SK-N-SH treated with all-trans-retinoic acid at 6 μM for 48 hours (cell line): ENCODE measurements around the gene EZR.
"Not testable (repeated sequence)": the region's sequence is repeated elsewhere in the genome, so short reads cannot be mapped to it uniquely, and the experiment has no call there.

Experiments
- ATAC-seq: fragments of 200-7000 bp; cut with Tn5 transposase; 3 replicates; pipeline ENCODE4 v1.9.1; 2020; ENCODE audit warnings: mild to moderate bottlenecking, moderate library complexity
- ARNTL ChIP-seq: fragments of 450-650 bp; formaldehyde crosslinking; IDR thresholded peaks from 2 replicates; pipeline ENCODE4 v1.5.0; 2020; ENCODE audit warnings: low read depth, mild to moderate bottlenecking, moderate library complexity, borderline replicate concordance
- BACH2 ChIP-seq: fragments of 250-450 bp; sonication (Bioruptor Pico); IDR thresholded peaks from 2 replicates; pipeline ENCODE4 v1.9.0; 2021; ENCODE audit warnings: mild to moderate bottlenecking, borderline replicate concordance
- CSDC2 ChIP-seq: fragments of 250-450 bp; sonication (Bioruptor Pico); IDR thresholded peaks from 2 replicates; pipeline ENCODE4 v1.5.0; 2020; ENCODE audit warnings: mild to moderate bottlenecking, moderate library complexity
- ESRRG ChIP-seq: fragments of 250-450 bp; sonication (Bioruptor Pico); IDR thresholded peaks from 2 replicates; pipeline ENCODE4 v1.6.1; 2021; ENCODE audit warnings: mild to moderate bottlenecking
- GLIS3 ChIP-seq: fragments of 250-450 bp; sonication (Bioruptor Pico); IDR thresholded peaks from 2 replicates; pipeline ENCODE4 v1.5.0; 2020; ENCODE audit warnings: mild to moderate bottlenecking, moderate library complexity
- ISL1 ChIP-seq: fragments of 250-450 bp; sonication (Bioruptor Pico); IDR thresholded peaks from 2 replicates; pipeline ENCODE4 v2.1.2; 2022; ENCODE audit warnings: mild to moderate bottlenecking, moderate library complexity
- OSR1 ChIP-seq: fragments of 250-450 bp; sonication (Bioruptor Pico); IDR thresholded peaks from 2 replicates; pipeline ENCODE4 v1.8.0; 2022; ENCODE audit warnings: moderate library complexity, mild to moderate bottlenecking, inconsistent platforms
- PPARA ChIP-seq: fragments of 250-450 bp; sonication (Bioruptor Pico); IDR thresholded peaks from 2 replicates; pipeline ENCODE4 v1.5.0; 2020; ENCODE audit warnings: mild to moderate bottlenecking, borderline replicate concordance
- RARB ChIP-seq: fragments of 250-450 bp; sonication (Bioruptor Pico); IDR thresholded peaks from 2 replicates; pipeline ENCODE4 v1.8.0; 2021; ENCODE audit warnings: mild to moderate bottlenecking, moderate library complexity
- SNAI2 ChIP-seq: fragments of 250-450 bp; sonication (Bioruptor Pico); IDR thresholded peaks from 2 replicates; pipeline ENCODE4 v1.5.0; 2020; ENCODE audit warnings: mild to moderate bottlenecking, moderate library complexity
- TCF4 ChIP-seq: fragments of 250-450 bp; sonication (Bioruptor Pico); IDR thresholded peaks from 2 replicates; pipeline ENCODE4 v1.8.0; 2021; ENCODE audit warnings: mild to moderate bottlenecking, moderate library complexity, borderline replicate concordance
- TOX ChIP-seq: fragments of 250-450 bp; sonication (Bioruptor Pico); IDR thresholded peaks from 2 replicates; pipeline ENCODE4 v1.8.0; 2021; ENCODE audit warnings: mild to moderate bottlenecking, moderate library complexity, borderline replicate concordance
- ZC3H10 ChIP-seq: fragments of 250-450 bp; sonication (Bioruptor Pico); IDR thresholded peaks from 2 replicates; pipeline ENCODE4 v1.5.1; 2021; ENCODE audit warnings: mild to moderate bottlenecking, moderate library complexity
- ZFP3 ChIP-seq: fragments of 250-450 bp; sonication (Bioruptor Pico); IDR thresholded peaks from 2 replicates; pipeline ENCODE4 v1.5.0; 2020; ENCODE audit warnings: mild to moderate bottlenecking, moderate library complexity
- ZFP30 ChIP-seq: fragments of 450-650 bp; formaldehyde crosslinking; IDR thresholded peaks from 2 replicates; pipeline ENCODE4 v1.5.0; 2022; ENCODE audit warnings: mild to moderate bottlenecking, moderate library complexity
- ZNF565 ChIP-seq: fragments of 450-650 bp; formaldehyde crosslinking; conservative IDR thresholded peaks from 2 replicates; pipeline ENCODE4 v1.5.0; 2020; ENCODE audit warnings: low read depth, mild to moderate bottlenecking, moderate library complexity
- ZNF70 ChIP-seq: fragments of 450-650 bp; formaldehyde crosslinking; IDR thresholded peaks from 2 replicates; pipeline ENCODE4 v1.5.0; 2020; ENCODE audit warnings: mild to moderate bottlenecking, moderate library complexity
- ZNF8 ChIP-seq: fragments of 450-650 bp; formaldehyde crosslinking; IDR thresholded peaks from 2 replicates; pipeline ENCODE4 v1.5.0; 2020; ENCODE audit warnings: mild to moderate bottlenecking, moderate library complexity
- TF ChIP-seq, protein P1 (sequence below): fragments of 250-450 bp; sonication (Bioruptor Pico); IDR thresholded peaks from 2 replicates; pipeline ENCODE4 v1.5.1; 2021; ENCODE audit warnings: mild to moderate bottlenecking, moderate library complexity
- TF ChIP-seq, protein P2 (sequence below): fragments of 250-450 bp; sonication (Bioruptor Pico); IDR thresholded peaks from 2 replicates; pipeline ENCODE4 v1.8.0; 2021; ENCODE audit warnings: low read depth, mild to moderate bottlenecking, moderate library complexity, borderline replicate concordance
- TF ChIP-seq, protein P3 (sequence below): fragments of 250-450 bp; sonication (Bioruptor Pico); IDR thresholded peaks from 2 replicates; pipeline ENCODE4 v1.5.0; 2020; ENCODE audit warnings: mild to moderate bottlenecking, moderate library complexity

Gene EZR

DNA sequence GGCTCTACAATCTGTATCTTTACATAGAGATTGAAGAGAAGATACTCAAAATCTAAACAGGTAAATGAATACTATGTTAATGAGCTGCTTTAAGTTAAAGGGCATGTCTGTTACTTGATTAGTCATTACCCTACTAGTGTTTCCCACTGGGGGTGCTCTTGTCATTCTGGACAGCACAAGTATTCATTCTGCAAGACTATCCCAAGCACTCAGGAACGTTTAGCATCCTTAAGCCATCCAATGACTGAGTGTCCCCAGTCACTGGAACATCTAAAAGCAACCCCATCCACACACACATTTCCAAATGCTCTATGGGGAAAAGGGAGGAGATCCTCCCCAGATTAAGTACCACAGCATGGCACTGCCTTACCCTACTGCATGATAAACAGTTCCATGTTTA is 25.7 kb downstream of the EZR start:
- TF ChIP-seq TOX (CRISPR knock-in tag) (no peak), GLIS3 (CRISPR knock-in tag) (no peak), ZNF70 (no peak), SNAI2 (CRISPR knock-in tag) (no peak), CSDC2 (no peak), PPARA (CRISPR knock-in tag) (no peak), ISL1 (no peak), RARB (CRISPR knock-in tag) (no peak), BACH2 (CRISPR knock-in tag) (no peak), ESRRG (CRISPR knock-in tag) (no peak), ZNF565 (CRISPR knock-in tag) (no peak), ZC3H10 (CRISPR knock-in tag) (no peak), OSR1 (CRISPR knock-in tag) (no peak), TCF4 (CRISPR knock-in tag) (no peak), ARNTL (CRISPR knock-in tag) (no peak)
- TF ChIP-seq, protein P1, sequence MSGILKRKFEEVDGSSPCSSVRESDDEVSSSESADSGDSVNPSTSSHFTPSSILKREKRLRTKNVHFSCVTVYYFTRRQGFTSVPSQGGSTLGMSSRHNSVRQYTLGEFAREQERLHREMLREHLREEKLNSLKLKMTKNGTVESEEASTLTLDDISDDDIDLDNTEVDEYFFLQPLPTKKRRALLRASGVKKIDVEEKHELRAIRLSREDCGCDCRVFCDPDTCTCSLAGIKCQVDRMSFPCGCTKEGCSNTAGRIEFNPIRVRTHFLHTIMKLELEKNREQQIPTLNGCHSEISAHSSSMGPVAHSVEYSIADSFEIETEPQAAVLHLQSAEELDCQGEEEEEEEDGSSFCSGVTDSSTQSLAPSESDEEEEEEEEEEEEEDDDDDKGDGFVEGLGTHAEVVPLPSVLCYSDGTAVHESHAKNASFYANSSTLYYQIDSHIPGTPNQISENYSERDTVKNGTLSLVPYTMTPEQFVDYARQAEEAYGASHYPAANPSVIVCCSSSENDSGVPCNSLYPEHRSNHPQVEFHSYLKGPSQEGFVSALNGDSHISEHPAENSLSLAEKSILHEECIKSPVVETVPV: no peak
- TF ChIP-seq, protein P2, sequence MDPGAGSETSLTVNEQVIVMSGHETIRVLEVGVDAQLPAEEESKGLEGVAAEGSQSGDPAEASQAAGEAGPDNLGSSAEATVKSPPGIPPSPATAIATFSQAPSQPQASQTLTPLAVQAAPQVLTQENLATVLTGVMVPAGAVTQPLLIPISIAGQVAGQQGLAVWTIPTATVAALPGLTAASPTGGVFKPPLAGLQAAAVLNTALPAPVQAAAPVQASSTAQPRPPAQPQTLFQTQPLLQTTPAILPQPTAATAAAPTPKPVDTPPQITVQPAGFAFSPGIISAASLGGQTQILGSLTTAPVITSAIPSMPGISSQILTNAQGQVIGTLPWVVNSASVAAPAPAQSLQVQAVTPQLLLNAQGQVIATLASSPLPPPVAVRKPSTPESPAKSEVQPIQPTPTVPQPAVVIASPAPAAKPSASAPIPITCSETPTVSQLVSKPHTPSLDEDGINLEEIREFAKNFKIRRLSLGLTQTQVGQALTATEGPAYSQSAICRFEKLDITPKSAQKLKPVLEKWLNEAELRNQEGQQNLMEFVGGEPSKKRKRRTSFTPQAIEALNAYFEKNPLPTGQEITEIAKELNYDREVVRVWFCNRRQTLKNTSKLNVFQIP (CRISPR knock-in tag): no peak
- ATAC-seq: peak; percentile 88

DNA sequence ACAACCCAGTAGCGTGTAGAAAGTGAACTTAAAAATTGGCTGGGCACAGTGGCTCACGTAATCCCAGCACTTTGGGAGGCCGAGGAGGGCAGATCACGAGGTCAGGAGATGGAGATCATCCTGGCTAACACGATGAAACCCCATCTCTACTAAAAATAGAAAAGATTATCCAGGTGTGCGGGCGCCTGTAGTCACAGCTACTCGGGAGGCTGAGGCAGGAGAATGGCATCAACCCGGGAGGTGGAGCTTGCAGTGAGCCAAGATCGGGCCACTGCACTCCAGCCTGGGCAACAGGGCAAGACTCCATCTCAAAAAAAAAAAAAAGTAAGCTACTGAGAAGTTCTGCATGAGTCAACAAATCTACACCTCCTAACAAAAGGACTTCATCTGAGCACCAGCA is 26.7 kb downstream of the EZR start:
- not testable (repeated sequence) for ATAC-seq

DNA sequence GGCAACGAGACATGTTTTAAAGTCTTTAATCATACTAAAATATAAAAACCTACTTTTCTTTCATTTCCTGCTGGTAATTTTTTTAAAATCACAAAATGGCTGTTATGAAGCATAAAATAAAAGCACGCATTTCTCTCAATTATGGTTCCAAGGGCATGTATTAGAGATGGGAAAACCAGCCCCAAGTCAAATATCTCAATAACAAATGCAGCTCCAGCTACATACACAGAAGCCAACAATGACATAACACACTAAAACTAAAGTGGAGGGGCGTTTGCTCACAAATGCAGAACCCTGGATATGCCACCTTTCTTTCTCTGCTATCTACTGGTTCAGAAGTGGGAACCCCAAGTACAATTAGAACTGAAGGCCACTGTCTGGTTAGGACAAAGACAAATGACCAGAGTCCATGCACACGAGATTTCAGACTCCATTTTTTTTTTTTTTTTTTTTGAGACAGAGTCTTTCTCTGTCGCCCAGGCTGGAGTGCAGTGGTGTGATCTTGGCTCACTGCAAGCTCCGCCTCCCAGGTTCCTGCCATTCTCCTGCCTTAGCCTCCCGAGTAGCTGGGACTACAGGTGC is 27.8 kb downstream of the EZR start:
- ATAC-seq: no peak
- no peak for TF ChIP-seq GLIS3 (CRISPR knock-in tag)
- TF ChIP-seq, protein P3, sequence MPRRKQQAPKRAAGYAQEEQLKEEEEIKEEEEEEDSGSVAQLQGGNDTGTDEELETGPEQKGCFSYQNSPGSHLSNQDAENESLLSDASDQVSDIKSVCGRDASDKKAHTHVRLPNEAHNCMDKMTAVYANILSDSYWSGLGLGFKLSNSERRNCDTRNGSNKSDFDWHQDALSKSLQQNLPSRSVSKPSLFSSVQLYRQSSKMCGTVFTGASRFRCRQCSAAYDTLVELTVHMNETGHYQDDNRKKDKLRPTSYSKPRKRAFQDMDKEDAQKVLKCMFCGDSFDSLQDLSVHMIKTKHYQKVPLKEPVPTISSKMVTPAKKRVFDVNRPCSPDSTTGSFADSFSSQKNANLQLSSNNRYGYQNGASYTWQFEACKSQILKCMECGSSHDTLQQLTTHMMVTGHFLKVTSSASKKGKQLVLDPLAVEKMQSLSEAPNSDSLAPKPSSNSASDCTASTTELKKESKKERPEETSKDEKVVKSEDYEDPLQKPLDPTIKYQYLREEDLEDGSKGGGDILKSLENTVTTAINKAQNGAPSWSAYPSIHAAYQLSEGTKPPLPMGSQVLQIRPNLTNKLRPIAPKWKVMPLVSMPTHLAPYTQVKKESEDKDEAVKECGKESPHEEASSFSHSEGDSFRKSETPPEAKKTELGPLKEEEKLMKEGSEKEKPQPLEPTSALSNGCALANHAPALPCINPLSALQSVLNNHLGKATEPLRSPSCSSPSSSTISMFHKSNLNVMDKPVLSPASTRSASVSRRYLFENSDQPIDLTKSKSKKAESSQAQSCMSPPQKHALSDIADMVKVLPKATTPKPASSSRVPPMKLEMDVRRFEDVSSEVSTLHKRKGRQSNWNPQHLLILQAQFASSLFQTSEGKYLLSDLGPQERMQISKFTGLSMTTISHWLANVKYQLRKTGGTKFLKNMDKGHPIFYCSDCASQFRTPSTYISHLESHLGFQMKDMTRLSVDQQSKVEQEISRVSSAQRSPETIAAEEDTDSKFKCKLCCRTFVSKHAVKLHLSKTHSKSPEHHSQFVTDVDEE (CRISPR knock-in tag): no peak
- no peak for TF ChIP-seq RARB (CRISPR knock-in tag)
- TF ChIP-seq ZFP3 (CRISPR knock-in tag): no peak
- TF ChIP-seq TOX (CRISPR knock-in tag): no peak
- TF ChIP-seq CSDC2: no peak
- no peak for TF ChIP-seq ZC3H10 (CRISPR knock-in tag)
- no peak for TF ChIP-seq SNAI2 (CRISPR knock-in tag)
- no peak for TF ChIP-seq ZNF8 (CRISPR knock-in tag)
- TF ChIP-seq BACH2 (CRISPR knock-in tag): no peak
- TF ChIP-seq ISL1: no peak
- TF ChIP-seq, protein P2 (CRISPR knock-in tag): no peak
- no peak for TF ChIP-seq OSR1 (CRISPR knock-in tag)
- TF ChIP-seq ZFP30 (CRISPR knock-in tag): no peak
- TF ChIP-seq PPARA (CRISPR knock-in tag): no peak
- TF ChIP-seq, protein P1: no peak
- TF ChIP-seq, all 23 proteins: peak for 0
